Endothelial cell of umbilical vein (primary cell): ENCODE results near the gene MLANA. TPM values are rescaled to one million over a fixed set of nuclear protein-coding genes. Genes with fewer than 3 reads are reported as not detected.

ENCODE experiments used
- BruUV-seq: library from RNA; stranded (reverse); fragments of 400-500 nt; replicated peaks from 2 replicates; lab custom pipeline; 2021; lab: Mats Ljungman, UMichigan
- CTCF ChIA-PET: fragments of 300-600, 350-600 bp; sonication (Branson Sonifier 250); formaldehyde crosslinking; loops from one replicate; lab custom pipeline; 2021; ENCODE audit warnings: antibody characterized with exemption, inconsistent platforms; lab: Charles Lee
- POLR2A ChIA-PET: fragments of 300-600, 350-600 bp; sonication (Branson Sonifier 250); formaldehyde crosslinking; loops from one replicate; lab custom pipeline; 2021; ENCODE audit warnings: antibody characterized with exemption, inconsistent platforms; lab: Charles Lee
- DNase-seq: peaks from one replicate; pipeline ENCODE4 v3.0.0-alpha.2; 2011; ENCODE audit warnings: low read depth, low spot score
- FAIRE-seq: peaks from 2 replicates; lab custom pipeline; 2011; peaks lifted over from hg19 to GRCh38; lab: Jason Lieb, UNC
- H2AFZ ChIP-seq: 2 replicates; pipeline ENCODE4 v1.6.0; 2012; ENCODE audit warnings: low read depth, low read length, control low read depth, inconsistent platforms
- H3K27ac ChIP-seq: 2 replicates; pipeline ENCODE4 v1.5.1; 2011; ENCODE audit warnings: low read depth, mild to moderate bottlenecking, control low read depth, low read length, moderate library complexity; ENCODE audit not compliant: insufficient read depth
- H3K27me3 ChIP-seq, 2 experiments: 2 replicates each; pipeline versions ENCODE4 v1.6.0 to v1.6.1; 2011; ENCODE audit warnings: low read length in 2 of 2, mixed read lengths in 1 of 2; ENCODE audit not compliant: control insufficient read depth in 2 of 2, insufficient read depth in 2 of 2
- H3K36me3 ChIP-seq, 2 experiments: 2 replicates in 1 of 2; 3 replicates in 1 of 2; pipeline ENCODE4 v1.5.1; 2011; ENCODE audit warnings: low read length in 2 of 2, mild to moderate bottlenecking in 1 of 2, moderate library complexity in 1 of 2; ENCODE audit not compliant: control insufficient read depth in 2 of 2, insufficient read depth in 2 of 2; ENCODE audit errors: extremely low read depth in 1 of 2
- H3K4me1 ChIP-seq: 3 replicates; pipeline ENCODE4 v1.5.1; 2011; ENCODE audit warnings: mild to moderate bottlenecking, low read length; ENCODE audit not compliant: control insufficient read depth, insufficient read depth; ENCODE audit errors: extremely low read depth
- H3K4me2 ChIP-seq: 2 replicates; pipeline ENCODE4 v1.6.1; 2011; ENCODE audit warnings: low read length, control low read depth, mixed read lengths; ENCODE audit not compliant: insufficient read depth
- H3K4me3 ChIP-seq, 3 experiments: fragments of 200-600 bp in 1 of 3; sonication (generic), shearing (Covaris generic) in 1 of 3; replicated peaks in 1 of 3; 2 replicates each; pipeline ENCODE4 v1.5.1; 2011 to 2016; ENCODE audit warnings: control low read depth in 3 of 3, low read length in 3 of 3, mild to moderate bottlenecking in 2 of 3, inconsistent platforms in 1 of 3, low read depth in 1 of 3, moderate library complexity in 1 of 3; ENCODE audit not compliant: insufficient read depth in 1 of 3
- H3K79me2 ChIP-seq: 2 replicates; pipeline ENCODE4 v1.6.0; 2012; ENCODE audit warnings: low read length, inconsistent platforms; ENCODE audit not compliant: control insufficient read depth, insufficient read depth
- H3K9ac ChIP-seq: replicated peaks from 2 replicates; pipeline ENCODE3; 2011; ENCODE audit warnings: low read length, control low read depth; ENCODE audit not compliant: insufficient read depth; ENCODE audit errors: extremely low read depth
- H3K9me1 ChIP-seq: replicated peaks from 3 replicates; pipeline ENCODE4 v1.6.0; 2011; ENCODE audit warnings: mild to moderate bottlenecking, low read length; ENCODE audit not compliant: control insufficient read depth, insufficient read depth; ENCODE audit errors: extremely low read depth
- H3K9me3 ChIP-seq: replicated peaks from 2 replicates; pipeline ENCODE4 v1.5.1; 2012; ENCODE audit warnings: low read length, inconsistent platforms; ENCODE audit not compliant: control insufficient read depth, insufficient read depth
- H4K20me1 ChIP-seq: replicated peaks from 2 replicates; pipeline ENCODE3; 2011; ENCODE audit warnings: mild to moderate bottlenecking, low read length; ENCODE audit not compliant: control insufficient read depth, insufficient read depth; ENCODE audit errors: extremely low read depth
- EZH2 ChIP-seq: IDR thresholded peaks from 2 replicates; pipeline ENCODE4 v1.6.1; 2012; ENCODE audit warnings: borderline replicate concordance, low read depth, mild to moderate bottlenecking, moderate library complexity, low read length, inconsistent platforms; ENCODE audit not compliant: severe bottlenecking
- GATA2 ChIP-seq: IDR thresholded peaks from 2 replicates; pipeline ENCODE4 v1.7.0; 2011; ENCODE audit warnings: low read depth, mild to moderate bottlenecking, moderate library complexity, mixed read lengths, low read length; ENCODE audit not compliant: insufficient read length, insufficient read depth
- MAX ChIP-seq: IDR thresholded peaks from 2 replicates; pipeline ENCODE4 v1.6.1; 2011; ENCODE audit not compliant: insufficient read depth, insufficient read length
- MYC ChIP-seq: IDR thresholded peaks from one replicate; pipeline ENCODE4 v1.6.1; 2011; ENCODE audit warnings: mild to moderate bottlenecking, low read depth, low read length
- POLR2A ChIP-seq: IDR thresholded peaks from 2 replicates; pipeline ENCODE4 v1.6.1; 2012; ENCODE audit warnings: low read depth, mild to moderate bottlenecking, control low read depth, low read length
- dilution Hi-C: fragments of 300-500 bp; cut with MboI; formaldehyde crosslinking; loops from one replicate; pipeline ENCODE4 v1.15.0; 2019; ENCODE audit warnings: low sequenced_read_pairs; ENCODE audit not compliant: extremely low pct_ligation_motif_present
- intact Hi-C: fragments of 100-400 bp; cut with micrococcal nuclease; formaldehyde crosslinking; loops from one replicate; pipeline ENCODE4 v1.10.0; 2022
- polyA plus RNA-seq, 4 experiments: library from polyadenylated mRNA; depleted of rRNA in 3 of 4; stranded (reverse) in 3 of 4; unstranded in 1 of 4; fragments of >200 nt; gene quantifications; 2 replicates each; pipeline versions ENCODE4 v1.2.1 to v1.2.3, GENCODE V29; 2011 to 2012; ENCODE audit warnings: missing spikeins in 1 of 4
- total RNA-seq: library from RNA; stranded (reverse); gene quantifications from 2 replicates; pipeline ENCODE4 v1.2.3, GENCODE V29; 2021
- TF ChIP-seq, protein P1 (sequence below), 2 donors: IDR thresholded peaks; 1 replicate in 1 of 2; 2 replicates in 1 of 2; pipeline ENCODE4 v1.5.1; 2011; ENCODE audit warnings: low read length in 2 of 2, mild to moderate bottlenecking in 2 of 2, moderate library complexity in 2 of 2, control low read depth in 1 of 2, inconsistent platforms in 1 of 2, low read depth in 1 of 2; ENCODE audit not compliant: insufficient read depth in 1 of 2; ENCODE audit errors: extremely low read depth in 1 of 2

Gene MLANA
- total and polyA plus RNA-seq, 2 donors (not counting 3 experiments of a cell fraction or from before 2014, with no cell fraction given): not detected

DNA sequence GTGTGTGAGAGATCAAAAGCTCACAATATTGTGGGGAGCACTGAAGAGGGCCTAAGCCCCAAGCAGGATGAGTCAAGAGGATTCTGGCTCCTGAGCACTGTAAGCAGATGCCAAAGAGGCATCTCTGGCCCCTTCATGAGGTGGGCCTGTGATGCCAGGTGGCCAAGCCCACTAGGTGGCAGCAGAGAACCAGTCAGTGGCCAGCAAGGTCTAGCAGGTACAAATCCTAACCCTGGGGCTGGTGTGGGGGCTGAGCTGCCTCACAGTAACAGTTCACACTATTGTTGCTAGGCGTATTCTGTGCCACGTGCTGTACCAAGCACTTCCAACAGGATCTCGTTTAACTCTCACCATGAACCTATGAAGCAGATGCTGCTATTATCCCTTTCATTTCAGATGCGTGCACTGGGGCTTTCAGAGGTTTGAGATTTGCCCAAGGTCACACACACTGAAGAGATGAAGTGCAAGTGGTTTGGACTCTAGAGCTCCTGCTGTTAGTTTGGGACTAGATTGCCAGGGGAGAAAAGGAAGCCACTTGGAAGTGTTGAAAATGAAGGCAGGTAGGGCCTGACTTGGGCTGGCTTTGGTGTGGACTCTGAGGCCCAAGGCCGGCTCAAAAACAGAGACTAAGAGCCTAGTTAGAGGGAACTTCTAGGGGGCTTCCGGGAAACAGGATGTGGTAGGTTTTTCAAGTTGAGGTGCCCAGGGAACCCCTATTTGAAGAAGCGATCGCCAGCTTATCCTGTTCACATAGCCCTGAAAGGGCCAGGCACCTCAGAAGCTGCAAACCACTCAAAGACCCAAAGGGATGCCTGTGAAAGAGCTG is 4.4 kb upstream of the MLANA start:
- Histone ChIP-seq H2AFZ (no peak overlapping the region), H3K4me3 (no peak overlapping the region), H3K4me1 (no peaks in the 10 kb centered on the region), H4K20me1 (no peaks in the 10 kb centered on the region), H3K27me3 (peaks cover 3 to 4% of the 10 kb centered on the region in 2 experiments), H3K27ac (no peak overlapping the region), H3K4me2 (no peak overlapping the region), H3K9me3 (no peaks in the 10 kb centered on the region), H3K9me1 (no peaks in the 10 kb centered on the region), H3K79me2 (no peaks in the 10 kb centered on the region), H3K9ac (no peak overlapping the region), H3K36me3 (no peaks in the 10 kb centered on the region)
- DNase-seq (peak; percentile 70), FAIRE-seq (peak; percentile 88)
- no TSS peak for BruUV-seq
- POLR2A ChIA-PET: no interaction called here
- TF ChIP-seq POLR2A (no peak), MYC (no peak), EZH2 (no peak), GATA2 (no peak), MAX (peak; percentile 39)
- TF ChIP-seq, protein P1, sequence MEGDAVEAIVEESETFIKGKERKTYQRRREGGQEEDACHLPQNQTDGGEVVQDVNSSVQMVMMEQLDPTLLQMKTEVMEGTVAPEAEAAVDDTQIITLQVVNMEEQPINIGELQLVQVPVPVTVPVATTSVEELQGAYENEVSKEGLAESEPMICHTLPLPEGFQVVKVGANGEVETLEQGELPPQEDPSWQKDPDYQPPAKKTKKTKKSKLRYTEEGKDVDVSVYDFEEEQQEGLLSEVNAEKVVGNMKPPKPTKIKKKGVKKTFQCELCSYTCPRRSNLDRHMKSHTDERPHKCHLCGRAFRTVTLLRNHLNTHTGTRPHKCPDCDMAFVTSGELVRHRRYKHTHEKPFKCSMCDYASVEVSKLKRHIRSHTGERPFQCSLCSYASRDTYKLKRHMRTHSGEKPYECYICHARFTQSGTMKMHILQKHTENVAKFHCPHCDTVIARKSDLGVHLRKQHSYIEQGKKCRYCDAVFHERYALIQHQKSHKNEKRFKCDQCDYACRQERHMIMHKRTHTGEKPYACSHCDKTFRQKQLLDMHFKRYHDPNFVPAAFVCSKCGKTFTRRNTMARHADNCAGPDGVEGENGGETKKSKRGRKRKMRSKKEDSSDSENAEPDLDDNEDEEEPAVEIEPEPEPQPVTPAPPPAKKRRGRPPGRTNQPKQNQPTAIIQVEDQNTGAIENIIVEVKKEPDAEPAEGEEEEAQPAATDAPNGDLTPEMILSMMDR (IDR thresholded peaks at IDR 0.05; ENCODE audit: extremely low read depth in 1 of 2, insufficient read depth in 1 of 2, low read depth in 1 of 2, low read length in 2 of 2): peak; percentile 91 to 97
- dilution Hi-C loops: no loop called here
- intact Hi-C loops: loop anchor here (1.0 to 2.0 kb wide), 6 partner anchors 42 to 420 kb away; no protein-coding TSS in a partner anchor
- CTCF ChIA-PET: interaction anchor here (0.6 to 7.0 kb wide), 34 partner anchors 8 to 423 kb away, joined by 3 to 192 read pairs (median 4); partner anchors contain the start of gene ERMP1
